K562 (cell line): ENCODE data around the gene RNF144A. TPM values are rescaled to one million over a fixed set of nuclear protein-coding genes. Genes with fewer than 3 reads are reported as not detected.

Experiments
- CBFA2T2 ChIP-seq: fragments of 450-650 bp; conservative IDR thresholded peaks from 2 replicates; pipeline ENCODE4 v1.6.1; 2017; ENCODE audit warnings: mild to moderate bottlenecking
- E2F3 ChIP-seq: fragments of 250-450 bp; sonication (Bioruptor Pico); IDR thresholded peaks from 2 replicates; pipeline ENCODE4 v1.4.0; 2020; ENCODE audit warnings: mild to moderate bottlenecking
- GTF2E2 ChIP-seq: fragments of 200-800 bp; sonication (Bioruptor generic); IDR thresholded peaks from 2 replicates; pipeline ENCODE4 v1.6.1; 2016; ENCODE audit warnings: missing genetic modification characterization, missing compliant biosample characterization
- NUFIP1 ChIP-seq: fragments of 450-650 bp; IDR thresholded peaks from 2 replicates; pipeline ENCODE4 v1.6.1; 2018; ENCODE audit not compliant: partially characterized antibody
- POLR3A ChIP-seq: IDR thresholded peaks from 2 replicates; pipeline ENCODE4 v1.6.1; 2011; ENCODE audit warnings: borderline replicate concordance, mild to moderate bottlenecking, moderate library complexity; ENCODE audit not compliant: insufficient read length, insufficient read depth; ENCODE audit errors: extremely low read depth
- PRMT5 ChIP-seq: sonication (generic); formaldehyde crosslinking; IDR thresholded peaks from 2 replicates; pipeline ENCODE4 v1.5.0; 2020; ENCODE audit warnings: missing genetic modification reagents
- PTBP1 ChIP-seq: fragments of 200-400 bp; formaldehyde crosslinking; IDR thresholded peaks from 2 replicates; pipeline ENCODE4 v1.6.1; 2017; ENCODE audit warnings: low read depth, low read length
- RBM14 ChIP-seq: fragments of 200-400 bp; formaldehyde crosslinking; IDR thresholded peaks from 2 replicates; pipeline ENCODE4 v1.6.1; 2018; ENCODE audit warnings: low read depth, mild to moderate bottlenecking, low read length, moderate library complexity, borderline replicate concordance; ENCODE audit not compliant: insufficient read depth
- SAP30 ChIP-seq: fragments of 200-600 bp; sonication (generic); IDR thresholded peaks from 2 replicates; pipeline ENCODE4 v1.6.1; 2012; ENCODE audit warnings: borderline replicate concordance, low read depth, mild to moderate bottlenecking, moderate library complexity, low read length, control low read depth, inconsistent platforms; ENCODE audit not compliant: insufficient read depth, poor library complexity, severe bottlenecking
- ZFP36 ChIP-seq: fragments of 150-350 bp; IDR thresholded peaks from 2 replicates; pipeline ENCODE4 v1.6.1; 2018; ENCODE audit warnings: low read length, low read depth; ENCODE audit not compliant: partially characterized antibody
- ZFPM2 ChIP-seq: fragments of 250-450 bp; sonication (Bioruptor Pico); IDR thresholded peaks from 2 replicates; pipeline ENCODE4 v1.5.1; 2022; ENCODE audit warnings: mild to moderate bottlenecking
- ZNF197 ChIP-seq: fragments of 200-800 bp; sonication (Bioruptor generic); IDR thresholded peaks from 2 replicates; pipeline ENCODE4 v1.6.1; 2016; ENCODE audit warnings: low read depth, missing genetic modification characterization, missing compliant biosample characterization
- polyA plus RNA-seq, 8 experiments: library from polyadenylated mRNA; depleted of rRNA in 4 of 8; stranded (reverse) in 5 of 8; unstranded in 3 of 8; fragments of >200 nt; fragmentation: Nextera tagmentation in 2 of 8; fragmentation: Illumina TruSeq in 1 of 8; extraction: Ambion mirVana in 2 of 8; extraction: Trizol in 1 of 8; gene quantifications; 2 replicates each; pipeline versions ENCODE4 v1.2.1 to v1.2.3, GENCODE V29; 2011 to 2014; ENCODE audit warnings: inconsistent platforms in 1 of 8, missing spikeins in 1 of 8
- total RNA-seq, 7 experiments: library from RNA; depleted of rRNA in 6 of 7; stranded (reverse); fragments of >200 nt in 6 of 7; fragmentation: Illumina TruSeq in 2 of 7; extraction: Trizol in 2 of 7; gene quantifications; 2 replicates each; pipeline versions ENCODE4 v1.2.1 to v1.2.3, GENCODE V29; 2011 to 2021; ENCODE audit warnings: low replicate concordance in 1 of 7
- TF ChIP-seq, protein P1 (sequence below): fragments of 450-650 bp; conservative IDR thresholded peaks from 2 replicates; pipeline ENCODE4 v1.6.1; 2016; ENCODE audit warnings: missing genetic modification characterization, low read depth, mild to moderate bottlenecking, control low read depth, missing compliant biosample characterization
- TF ChIP-seq, protein P2 (sequence below): sonication (generic); formaldehyde crosslinking; IDR thresholded peaks from 2 replicates; pipeline ENCODE4 v1.8.0; 2022; ENCODE audit warnings: missing genetic modification reagents, mild to moderate bottlenecking, borderline replicate concordance
- TF ChIP-seq, protein P3 (sequence below): fragments of 450-650 bp; formaldehyde crosslinking; IDR thresholded peaks from 2 replicates; pipeline ENCODE4 v1.4.0; 2020; ENCODE audit warnings: mild to moderate bottlenecking, moderate library complexity
- TF ChIP-seq, protein P4 (sequence below), 2 experiments: IDR thresholded peaks; 2 replicates each; pipeline ENCODE4 v1.6.1; 2011; ENCODE audit warnings: borderline replicate concordance in 1 of 2, control low read depth in 1 of 2, low read depth in 1 of 2, low read length in 1 of 2, mild to moderate bottlenecking in 1 of 2, mixed read lengths in 1 of 2, moderate library complexity in 1 of 2; ENCODE audit not compliant: insufficient read depth in 1 of 2, insufficient read length in 1 of 2, poor library complexity in 1 of 2, severe bottlenecking in 1 of 2; ENCODE audit errors: extremely low read depth in 1 of 2
- TF ChIP-seq, protein P5 (sequence below), 3 experiments: fragments of 200-800 bp in 1 of 3; sonication (Bioruptor generic) in 1 of 3; sonication (generic) in 1 of 3; formaldehyde crosslinking in 1 of 3; IDR thresholded peaks; 2 replicates each; pipeline versions ENCODE4 v1.6.1 to v1.8.0; 2016 to 2022; ENCODE audit warnings: mild to moderate bottlenecking in 2 of 3, missing compliant biosample characterization in 2 of 3, missing genetic modification characterization in 2 of 3, missing genetic modification reagents in 1 of 3

Gene RNF144A
- total and polyA plus RNA-seq, 9 of the 15 experiments (the other 6 are each of a cell fraction or from before 2014, with no cell fraction given), result 0.96 to 11.3 (median 6.2) TPM

DNA sequence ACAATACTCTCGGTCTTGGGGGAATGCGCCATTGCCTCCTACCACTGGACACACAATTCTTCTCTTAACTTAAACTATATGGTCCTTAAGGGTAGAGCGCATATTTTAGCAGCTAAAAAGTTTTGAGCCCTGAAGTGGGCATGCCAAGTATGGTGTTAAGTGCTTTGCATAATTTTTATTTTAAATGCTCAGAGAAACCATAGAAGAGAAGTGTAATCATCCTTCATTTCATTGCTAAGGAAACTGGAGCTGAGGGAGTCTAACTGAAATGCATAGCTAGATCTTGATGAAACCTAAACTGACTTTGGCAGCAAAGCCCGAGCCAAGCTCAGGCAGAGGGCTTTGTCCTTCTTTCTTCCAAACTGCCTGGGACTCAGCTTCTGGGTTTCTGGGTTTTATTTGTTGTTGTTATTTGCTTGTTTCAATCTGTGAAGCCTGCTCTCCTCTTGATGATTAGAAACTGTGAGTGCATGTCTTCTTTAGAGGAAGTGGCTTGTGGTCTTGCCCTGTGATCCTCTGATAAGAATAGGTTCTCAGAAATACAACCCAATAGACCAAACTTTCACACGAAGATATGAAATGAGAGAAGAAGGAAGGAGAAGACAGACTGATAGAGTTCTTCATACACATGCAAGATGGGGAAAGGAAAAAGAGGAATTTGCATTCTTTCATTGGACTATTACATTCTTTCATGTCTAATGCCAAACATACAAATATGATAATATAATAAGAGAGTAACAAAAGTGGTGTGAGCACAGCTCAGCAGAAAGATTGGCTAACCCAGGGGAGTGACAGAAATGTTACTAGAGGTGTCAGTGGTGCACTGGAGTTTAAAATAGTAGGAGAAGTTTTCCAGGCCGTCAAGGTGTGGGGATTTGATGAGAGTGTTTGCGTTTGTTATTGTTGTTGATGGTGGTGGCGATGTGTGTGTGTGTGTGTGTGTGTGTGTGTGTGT is 7.5 kb upstream of the RNF144A start (continued):
- TF ChIP-seq, protein P1, sequence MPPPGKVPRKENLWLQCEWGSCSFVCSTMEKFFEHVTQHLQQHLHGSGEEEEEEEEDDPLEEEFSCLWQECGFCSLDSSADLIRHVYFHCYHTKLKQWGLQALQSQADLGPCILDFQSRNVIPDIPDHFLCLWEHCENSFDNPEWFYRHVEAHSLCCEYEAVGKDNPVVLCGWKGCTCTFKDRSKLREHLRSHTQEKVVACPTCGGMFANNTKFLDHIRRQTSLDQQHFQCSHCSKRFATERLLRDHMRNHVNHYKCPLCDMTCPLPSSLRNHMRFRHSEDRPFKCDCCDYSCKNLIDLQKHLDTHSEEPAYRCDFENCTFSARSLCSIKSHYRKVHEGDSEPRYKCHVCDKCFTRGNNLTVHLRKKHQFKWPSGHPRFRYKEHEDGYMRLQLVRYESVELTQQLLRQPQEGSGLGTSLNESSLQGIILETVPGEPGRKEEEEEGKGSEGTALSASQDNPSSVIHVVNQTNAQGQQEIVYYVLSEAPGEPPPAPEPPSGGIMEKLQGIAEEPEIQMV (tag), result no peak
- peak; percentile 93 for TF ChIP-seq CBFA2T2
- TF ChIP-seq SAP30, result no peak
- TF ChIP-seq ZFP36, result no peak
- no peak for TF ChIP-seq NUFIP1
- TF ChIP-seq, protein P2, sequence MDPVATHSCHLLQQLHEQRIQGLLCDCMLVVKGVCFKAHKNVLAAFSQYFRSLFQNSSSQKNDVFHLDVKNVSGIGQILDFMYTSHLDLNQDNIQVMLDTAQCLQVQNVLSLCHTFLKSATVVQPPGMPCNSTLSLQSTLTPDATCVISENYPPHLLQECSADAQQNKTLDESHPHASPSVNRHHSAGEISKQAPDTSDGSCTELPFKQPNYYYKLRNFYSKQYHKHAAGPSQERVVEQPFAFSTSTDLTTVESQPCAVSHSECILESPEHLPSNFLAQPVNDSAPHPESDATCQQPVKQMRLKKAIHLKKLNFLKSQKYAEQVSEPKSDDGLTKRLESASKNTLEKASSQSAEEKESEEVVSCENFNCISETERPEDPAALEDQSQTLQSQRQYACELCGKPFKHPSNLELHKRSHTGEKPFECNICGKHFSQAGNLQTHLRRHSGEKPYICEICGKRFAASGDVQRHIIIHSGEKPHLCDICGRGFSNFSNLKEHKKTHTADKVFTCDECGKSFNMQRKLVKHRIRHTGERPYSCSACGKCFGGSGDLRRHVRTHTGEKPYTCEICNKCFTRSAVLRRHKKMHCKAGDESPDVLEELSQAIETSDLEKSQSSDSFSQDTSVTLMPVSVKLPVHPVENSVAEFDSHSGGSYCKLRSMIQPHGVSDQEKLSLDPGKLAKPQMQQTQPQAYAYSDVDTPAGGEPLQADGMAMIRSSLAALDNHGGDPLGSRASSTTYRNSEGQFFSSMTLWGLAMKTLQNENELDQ (CRISPR knock-in tag), result no peak
- TF ChIP-seq, protein P3, sequence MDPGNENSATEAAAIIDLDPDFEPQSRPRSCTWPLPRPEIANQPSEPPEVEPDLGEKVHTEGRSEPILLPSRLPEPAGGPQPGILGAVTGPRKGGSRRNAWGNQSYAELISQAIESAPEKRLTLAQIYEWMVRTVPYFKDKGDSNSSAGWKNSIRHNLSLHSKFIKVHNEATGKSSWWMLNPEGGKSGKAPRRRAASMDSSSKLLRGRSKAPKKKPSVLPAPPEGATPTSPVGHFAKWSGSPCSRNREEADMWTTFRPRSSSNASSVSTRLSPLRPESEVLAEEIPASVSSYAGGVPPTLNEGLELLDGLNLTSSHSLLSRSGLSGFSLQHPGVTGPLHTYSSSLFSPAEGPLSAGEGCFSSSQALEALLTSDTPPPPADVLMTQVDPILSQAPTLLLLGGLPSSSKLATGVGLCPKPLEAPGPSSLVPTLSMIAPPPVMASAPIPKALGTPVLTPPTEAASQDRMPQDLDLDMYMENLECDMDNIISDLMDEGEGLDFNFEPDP (CRISPR knock-in tag), result no peak
- no peak for TF ChIP-seq ZFPM2
- TF ChIP-seq, protein P4, sequence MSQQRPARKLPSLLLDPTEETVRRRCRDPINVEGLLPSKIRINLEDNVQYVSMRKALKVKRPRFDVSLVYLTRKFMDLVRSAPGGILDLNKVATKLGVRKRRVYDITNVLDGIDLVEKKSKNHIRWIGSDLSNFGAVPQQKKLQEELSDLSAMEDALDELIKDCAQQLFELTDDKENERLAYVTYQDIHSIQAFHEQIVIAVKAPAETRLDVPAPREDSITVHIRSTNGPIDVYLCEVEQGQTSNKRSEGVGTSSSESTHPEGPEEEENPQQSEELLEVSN (IDR thresholded peaks at IDR 0.05; ENCODE audit: borderline replicate concordance in 1 of 2, extremely low read depth in 1 of 2, insufficient read depth in 1 of 2, insufficient read length in 1 of 2, low read depth in 1 of 2, low read length in 1 of 2, poor library complexity in 1 of 2, severe bottlenecking in 1 of 2), result no peak
- TF ChIP-seq RBM14, result no peak
- TF ChIP-seq, protein P5, sequence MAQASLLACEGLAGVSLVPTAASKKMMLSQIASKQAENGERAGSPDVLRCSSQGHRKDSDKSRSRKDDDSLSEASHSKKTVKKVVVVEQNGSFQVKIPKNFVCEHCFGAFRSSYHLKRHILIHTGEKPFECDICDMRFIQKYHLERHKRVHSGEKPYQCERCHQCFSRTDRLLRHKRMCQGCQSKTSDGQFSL (CRISPR knock-in tag; IDR thresholded peaks at IDR 0.05), result no peak
- TF ChIP-seq, protein P5 (tag; IDR thresholded peaks at IDR 0.05), result no peak
- no peak for TF ChIP-seq GTF2E2 (tag)
- TF ChIP-seq ZNF197 (CRISPR knock-in tag), result no peak
- TF ChIP-seq E2F3 (CRISPR knock-in tag), result no peak
- TF ChIP-seq PTBP1, result no peak
- TF ChIP-seq PRMT5, result no peak
- TF ChIP-seq POLR3A, result no peak
